OCI-LY1 (cell line): ENCODE measurements around the gene FKBP15.

Experiments used
- H2AFZ ChIP-seq: fragments of 200-600 bp; sonication (generic), shearing (Covaris generic); 2 replicates; pipeline ENCODE4 v1.6.0; 2014; ENCODE audit warnings: antibody characterized with exemption, mild to moderate bottlenecking, low read length
- H3F3A ChIP-seq: fragments of 200-600 bp; sonication (generic), shearing (Covaris generic); 2 replicates; pipeline ENCODE4 v1.6.0; 2014; ENCODE audit warnings: mild to moderate bottlenecking, antibody characterized with exemption, low read length, moderate library complexity; ENCODE audit not compliant: insufficient read depth
- H3K27ac ChIP-seq: fragments of 200-600 bp; sonication (generic); 2 replicates; pipeline ENCODE4 v1.5.1; 2014; ENCODE audit warnings: low read length, mixed run types, mild to moderate bottlenecking, low read depth; ENCODE audit not compliant: poor library complexity, severe bottlenecking
- H3K27me3 ChIP-seq: fragments of 200-600 bp; sonication (generic); 2 replicates; pipeline ENCODE4 v1.6.0; 2014; ENCODE audit warnings: antibody characterized with exemption, mild to moderate bottlenecking, low read length, moderate library complexity; ENCODE audit not compliant: insufficient read depth
- H3K36me3 ChIP-seq: fragments of 200-600 bp; sonication (generic); 2 replicates; pipeline ENCODE4 v1.6.1; 2014; ENCODE audit warnings: mild to moderate bottlenecking, antibody characterized with exemption, low read length, moderate library complexity, mixed read lengths; ENCODE audit not compliant: insufficient read depth
- H3K4me1 ChIP-seq: fragments of 200-600 bp; sonication (generic); 2 replicates; pipeline ENCODE4 v1.5.1; 2014; ENCODE audit warnings: mild to moderate bottlenecking, low read length, moderate library complexity; ENCODE audit not compliant: insufficient read depth, severe bottlenecking
- H3K4me2 ChIP-seq: fragments of 200-600 bp; sonication (generic), shearing (Covaris generic); 2 replicates; pipeline ENCODE4 v1.6.1; 2014; ENCODE audit warnings: low read length
- H3K4me3 ChIP-seq: fragments of 200-600 bp; sonication (generic); 2 replicates; pipeline ENCODE4 v1.5.1; 2014; ENCODE audit warnings: low read length, low read depth, mild to moderate bottlenecking, mixed read lengths; ENCODE audit not compliant: poor library complexity, severe bottlenecking
- H3K79me2 ChIP-seq: fragments of 200-600 bp; shearing (Covaris generic); 2 replicates; pipeline ENCODE4 v1.6.1; 2016; ENCODE audit warnings: mixed run types, low read length, mixed read lengths; ENCODE audit not compliant: insufficient read depth
- H3K9ac ChIP-seq: fragments of 200-600 bp; sonication (generic), shearing (Covaris generic); 2 replicates; pipeline ENCODE4 v1.6.1; 2014; ENCODE audit warnings: mild to moderate bottlenecking, low read length, mixed read lengths
- H3K9me2 ChIP-seq: fragments of 200-600 bp; sonication (generic), shearing (Covaris generic); 2 replicates; pipeline ENCODE4 v1.6.1; 2014; ENCODE audit warnings: low read depth, mild to moderate bottlenecking, low read length, mixed read lengths
- H3K9me3 ChIP-seq: fragments of 200-600 bp; shearing (Covaris generic); 2 replicates; pipeline ENCODE4 v1.6.1; 2014; ENCODE audit warnings: low read length, mixed read lengths
- H4K20me1 ChIP-seq: fragments of 200-600 bp; sonication (generic), shearing (Covaris generic); 2 replicates; pipeline ENCODE4 v1.6.0; 2016; ENCODE audit warnings: mild to moderate bottlenecking, low read length; ENCODE audit not compliant: insufficient read depth
- CTCF ChIP-seq: fragments of 200-600 bp; sonication (generic), shearing (Covaris generic); IDR thresholded peaks from 2 replicates; pipeline ENCODE4 v1.5.1; 2017; ENCODE audit warnings: mild to moderate bottlenecking, antibody characterized with exemption, low read length, moderate library complexity, mixed read lengths
- EZH2 ChIP-seq: fragments of 200-600 bp; sonication (generic), shearing (Covaris generic); IDR thresholded peaks from 2 replicates; pipeline ENCODE4 v1.8.0; 2017; ENCODE audit warnings: borderline replicate concordance, mixed run types, mild to moderate bottlenecking, antibody characterized with exemption, low read length, moderate library complexity, mixed read lengths

Gene FKBP15

GRCh38 chr9:113179839-113180238, 41.2 kb downstream of the FKBP15 start:
- Histone ChIP-seq H3K9me3 (no peaks in the 10 kb centered on the region), H3K79me2 (no peaks in the 10 kb centered on the region), H3K4me3 (no peak overlapping the region), H4K20me1 (no peaks in the 10 kb centered on the region), H3F3A (no peaks in the 10 kb centered on the region), H3K9ac (no peak overlapping the region), H3K4me2 (no peak overlapping the region), H3K27me3 (no peaks in the 10 kb centered on the region), H3K36me3 (peaks cover 95% of the 10 kb centered on the region), H3K4me1 (no peaks in the 10 kb centered on the region), H2AFZ (no peak overlapping the region), H3K9me2 (no peaks in the 10 kb centered on the region), H3K27ac (no peak overlapping the region)
- TF ChIP-seq CTCF (no peak), EZH2 (no peak)

GRCh38 chr9:113178087-113178486, 43.0 kb downstream of the FKBP15 start:
- no peak overlapping the region for H3K4me3 ChIP-seq
- H3K4me1 ChIP-seq, result no peaks in the 10 kb centered on the region
- H4K20me1 ChIP-seq, result no peaks in the 10 kb centered on the region
- H2AFZ ChIP-seq, result no peak overlapping the region
- H3K36me3 ChIP-seq, result peaks cover 93% of the 10 kb centered on the region
- H3F3A ChIP-seq, result no peaks in the 10 kb centered on the region
- H3K79me2 ChIP-seq, result no peaks in the 10 kb centered on the region
- H3K9me3 ChIP-seq, result no peaks in the 10 kb centered on the region
- no peaks in the 10 kb centered on the region for H3K9me2 ChIP-seq
- TF ChIP-seq CTCF, result no peak
- no peak for TF ChIP-seq EZH2
- H3K27me3 ChIP-seq, result no peaks in the 10 kb centered on the region
- H3K4me2 ChIP-seq, result no peak overlapping the region
- no peak overlapping the region for H3K27ac ChIP-seq
- no peak overlapping the region for H3K9ac ChIP-seq

GRCh38 chr9:113177251-113177650, 43.8 kb downstream of the FKBP15 start:
- TF ChIP-seq CTCF (no peak), EZH2 (no peak)
- no peak overlapping the region for H2AFZ ChIP-seq
- no peaks in the 10 kb centered on the region for H3F3A ChIP-seq
- H3K4me2 ChIP-seq, result no peak overlapping the region
- no peaks in the 10 kb centered on the region for H3K79me2 ChIP-seq
- peaks cover 93% of the 10 kb centered on the region for H3K36me3 ChIP-seq
- no peaks in the 10 kb centered on the region for H3K9me2 ChIP-seq
- H3K27ac ChIP-seq, result no peak overlapping the region
- H3K9me3 ChIP-seq, result no peaks in the 10 kb centered on the region
- no peak overlapping the region for H3K4me3 ChIP-seq
- no peak overlapping the region for H3K9ac ChIP-seq
- H3K4me1 ChIP-seq, result no peaks in the 10 kb centered on the region
- no peaks in the 10 kb centered on the region for H3K27me3 ChIP-seq
- H4K20me1 ChIP-seq, result no peaks in the 10 kb centered on the region
